PC-3 (cell line): ENCODE results near the gene LRIT1. TPM values are rescaled to one million over a fixed set of nuclear protein-coding genes. Genes with fewer than 3 reads are reported as not detected.

ENCODE experiments used
- ATAC-seq: fragments of 200-7000 bp; cut with Tn5 transposase; 2 replicates; pipeline ENCODE4 v1.9.1; 2020; ENCODE audit warnings: mild to moderate bottlenecking, moderate library complexity
- BruUV-seq: library from RNA; stranded (reverse); fragments of 400-500 nt; replicated peaks from 2 replicates; lab custom pipeline; 2021; lab: Mats Ljungman, UMichigan
- CTCF ChIA-PET: fragments of 300-600 bp; sonication (Branson Sonifier 250); formaldehyde crosslinking; loops from one replicate; lab custom pipeline; 2022; ENCODE audit warnings: antibody characterized with exemption; lab: Charles Lee
- POLR2A ChIA-PET: fragments of 300-600 bp; sonication (Branson Sonifier 250); formaldehyde crosslinking; loops from one replicate; lab custom pipeline; 2022; ENCODE audit warnings: antibody characterized with exemption; ENCODE audit not compliant: unreplicated experiment; lab: Charles Lee
- DNase-seq: peaks from one replicate; pipeline ENCODE4 v3.0.0-alpha.2; 2015
- H2AFZ ChIP-seq: fragments of 300-600 bp; sonication (generic); 2 replicates; pipeline ENCODE4 v1.6.0; 2016; ENCODE audit warnings: antibody characterized with exemption, low read length
- H3F3A ChIP-seq: fragments of 300-600 bp; sonication (generic); one replicate; pipeline ENCODE4 v1.6.0; 2017; ENCODE audit warnings: antibody characterized with exemption, low read length, control low read depth, mild to moderate bottlenecking; ENCODE audit not compliant: unreplicated experiment
- H3K27ac ChIP-seq: fragments of 300-600 bp; sonication (generic); 2 replicates; pipeline ENCODE4 v1.5.1; 2016; ENCODE audit warnings: mild to moderate bottlenecking, low read length
- H3K27me3 ChIP-seq: fragments of 300-600 bp; sonication (generic); 2 replicates; pipeline ENCODE4 v1.6.1; 2016; ENCODE audit warnings: low read length, mixed read lengths
- H3K36me3 ChIP-seq: fragments of 300-600 bp; sonication (generic); 2 replicates; pipeline ENCODE4 v1.6.1; 2016; ENCODE audit warnings: low read depth, mixed run types, low read length, mixed read lengths
- H3K4me1 ChIP-seq: fragments of 300-600 bp; sonication (generic); 2 replicates; pipeline ENCODE4 v1.5.1; 2016; ENCODE audit warnings: low read length; ENCODE audit not compliant: insufficient read depth
- H3K4me2 ChIP-seq: fragments of 300-600 bp; sonication (generic); 2 replicates; pipeline ENCODE4 v1.6.0; 2016; ENCODE audit warnings: low read length
- H3K4me3 ChIP-seq: fragments of 300-600 bp; sonication (generic); 2 replicates; pipeline ENCODE4 v1.5.1; 2016; ENCODE audit warnings: mild to moderate bottlenecking, low read length, mixed read lengths
- H3K79me2 ChIP-seq: fragments of 300-600 bp; sonication (generic); 2 replicates; pipeline ENCODE4 v1.6.1; 2017; ENCODE audit warnings: low read length, mixed read lengths
- H3K9ac ChIP-seq: fragments of 300-600 bp; sonication (generic); 2 replicates; pipeline ENCODE4 v1.6.0; 2016; ENCODE audit warnings: mild to moderate bottlenecking, low read length
- H3K9me2 ChIP-seq: fragments of 300-600 bp; sonication (generic); replicated peaks from 2 replicates; pipeline ENCODE4 v1.6.1; 2016; ENCODE audit warnings: mixed run types, low read length, mixed read lengths
- H3K9me3 ChIP-seq: fragments of 300-600 bp; sonication (generic); 2 replicates; pipeline ENCODE4 v1.6.1; 2016; ENCODE audit warnings: low read length, mixed read lengths
- H4K20me1 ChIP-seq: fragments of 300-600 bp; sonication (generic); 2 replicates; pipeline ENCODE4 v1.6.1; 2016; ENCODE audit warnings: low read length, mixed read lengths
- EZH2 ChIP-seq: fragments of 300-600 bp; sonication (generic); IDR thresholded peaks from one replicate; pipeline ENCODE4 v1.6.1; 2017; ENCODE audit warnings: antibody characterized with exemption, mild to moderate bottlenecking, low read length; ENCODE audit not compliant: unreplicated experiment
- EZH2phosphoT487 ChIP-seq: fragments of 300-600 bp; sonication (generic); IDR thresholded peaks from 2 replicates; pipeline ENCODE4 v1.6.1; 2018; ENCODE audit warnings: mild to moderate bottlenecking, antibody characterized with exemption, low read length, borderline replicate concordance
- intact Hi-C: fragments of 100-400 bp; cut with micrococcal nuclease; formaldehyde crosslinking; loops from 2 replicates; pipeline ENCODE4 v1.9.0; 2023
- total RNA-seq: library from RNA; depleted of rRNA; stranded (reverse); fragments of >200 nt; gene quantifications from 2 replicates; pipeline ENCODE4 v1.2.3, GENCODE V29; 2014
- TF ChIP-seq, protein P1 (sequence below): fragments of 300-600 bp; sonication (generic); conservative IDR thresholded peaks from 2 replicates; pipeline ENCODE4 v1.5.1; 2017; ENCODE audit warnings: antibody characterized with exemption, low read depth, mild to moderate bottlenecking, low read length

LRIT1 gene
- total RNA-seq, 1 experiment from 2014 or later = not detected

DNA sequence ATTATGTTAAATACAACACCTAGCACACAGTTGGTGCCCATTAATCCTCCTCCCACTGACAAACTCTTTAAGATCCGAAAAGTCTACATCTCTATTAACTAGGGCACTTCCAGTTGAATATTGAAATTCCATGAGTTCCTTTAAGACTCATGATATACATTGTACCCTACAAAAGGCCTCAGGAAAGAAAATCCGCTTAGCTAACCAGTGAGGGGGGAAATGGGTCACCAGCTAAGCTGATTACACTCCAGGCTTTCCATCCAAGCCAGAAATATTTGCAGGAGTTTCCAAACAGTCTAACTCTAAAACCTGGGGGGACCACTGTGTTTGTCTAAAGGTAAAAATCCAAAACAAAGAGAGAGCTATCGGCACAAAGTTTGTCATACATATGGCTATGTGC, 14.7 kb downstream of the LRIT1 start:
- Histone ChIP-seq H3K4me2 (no peak overlapping the region), H3K27me3 (peaks cover 19% of the 10 kb centered on the region), H3K4me1 (no peaks in the 10 kb centered on the region), H3K9me3 (no peaks in the 10 kb centered on the region), H3K36me3 (no peaks in the 10 kb centered on the region), H3K79me2 (no peaks in the 10 kb centered on the region), H4K20me1 (no peaks in the 10 kb centered on the region), H3F3A (no peaks in the 10 kb centered on the region), H3K9me2 (no peaks in the 10 kb centered on the region), H3K4me3 (no peak overlapping the region), H2AFZ (no peak overlapping the region), H3K9ac (no peak overlapping the region), H3K27ac (no peak overlapping the region)
- TF ChIP-seq EZH2phosphoT487 = no peak
- ChIA-PET POLR2A (no interaction called here), CTCF (no interaction called here)
- intact Hi-C loops = no loop called here
- ATAC-seq (no peak), DNase-seq (no peak)
- BruUV-seq = no TSS peak

GRCh38 chr10:84225427-84226173, 15.7 kb downstream of the LRIT1 start, which contains the start of gene LRIT2:
Gene LRIT2 (minus strand): TSS chr10:84225544. CDS start chr10:84225520, 24 bp downstream.
- POLR2A ChIA-PET = no interaction called here

GRCh38 chr10:84224411-84225028, 16.8 kb downstream of the LRIT1 start:
- Histone ChIP-seq H3K79me2 (no peaks in the 10 kb centered on the region), H3K27ac (no peak overlapping the region), H3K27me3 (peaks cover 9% of the 10 kb centered on the region), H3K4me3 (no peak overlapping the region), H3K36me3 (no peaks in the 10 kb centered on the region), H3K9me3 (no peaks in the 10 kb centered on the region), H3K4me2 (no peak overlapping the region), H3F3A (no peaks in the 10 kb centered on the region), H3K9ac (no peak overlapping the region), H3K9me2 (no peaks in the 10 kb centered on the region), H3K4me1 (no peaks in the 10 kb centered on the region), H4K20me1 (no peaks in the 10 kb centered on the region), H2AFZ (no peak overlapping the region)
- ChIA-PET POLR2A (no interaction called here), CTCF (no interaction called here)
- BruUV-seq = no TSS peak
- no peak for TF ChIP-seq EZH2phosphoT487
- TF ChIP-seq, protein P1, sequence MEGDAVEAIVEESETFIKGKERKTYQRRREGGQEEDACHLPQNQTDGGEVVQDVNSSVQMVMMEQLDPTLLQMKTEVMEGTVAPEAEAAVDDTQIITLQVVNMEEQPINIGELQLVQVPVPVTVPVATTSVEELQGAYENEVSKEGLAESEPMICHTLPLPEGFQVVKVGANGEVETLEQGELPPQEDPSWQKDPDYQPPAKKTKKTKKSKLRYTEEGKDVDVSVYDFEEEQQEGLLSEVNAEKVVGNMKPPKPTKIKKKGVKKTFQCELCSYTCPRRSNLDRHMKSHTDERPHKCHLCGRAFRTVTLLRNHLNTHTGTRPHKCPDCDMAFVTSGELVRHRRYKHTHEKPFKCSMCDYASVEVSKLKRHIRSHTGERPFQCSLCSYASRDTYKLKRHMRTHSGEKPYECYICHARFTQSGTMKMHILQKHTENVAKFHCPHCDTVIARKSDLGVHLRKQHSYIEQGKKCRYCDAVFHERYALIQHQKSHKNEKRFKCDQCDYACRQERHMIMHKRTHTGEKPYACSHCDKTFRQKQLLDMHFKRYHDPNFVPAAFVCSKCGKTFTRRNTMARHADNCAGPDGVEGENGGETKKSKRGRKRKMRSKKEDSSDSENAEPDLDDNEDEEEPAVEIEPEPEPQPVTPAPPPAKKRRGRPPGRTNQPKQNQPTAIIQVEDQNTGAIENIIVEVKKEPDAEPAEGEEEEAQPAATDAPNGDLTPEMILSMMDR = no peak
- TF ChIP-seq EZH2 = no peak
- intact Hi-C loops = no loop called here
- ATAC-seq (no peak), DNase-seq (no peak)

More at GRCh38 chr10:84225427-84226173, 15.7 kb downstream of the LRIT1 start, which contains the start of gene LRIT2:
- intact Hi-C loops = no loop called here
- Histone ChIP-seq H3K4me3 (no peak within 1 kb of the TSS), H3F3A (no peaks in the 10 kb centered on the region), H3K4me2 (no peak within 1 kb of the TSS), H3K9ac (no peak within 1 kb of the TSS), H3K36me3 (no peaks in the 10 kb centered on the region), H4K20me1 (no peaks in the 10 kb centered on the region), H3K4me1 (no peaks in the 10 kb centered on the region), H3K9me2 (no peaks in the 10 kb centered on the region), H3K79me2 (no peaks in the 10 kb centered on the region), H3K27me3 (peaks cover 11% of the 10 kb centered on the region), H3K27ac (no peak within 1 kb of the TSS), H2AFZ (no peak within 1 kb of the TSS), H3K9me3 (no peaks in the 10 kb centered on the region)
- DNase-seq = no peak
- TF ChIP-seq, protein P1 = no peak
- TF ChIP-seq EZH2 (no peak), EZH2phosphoT487 (no peak)
- BruUV-seq = no TSS peak
- CTCF ChIA-PET = no interaction called here
- ATAC-seq = no peak
